ENCODE measurements around the gene NUCKS1. TPM values are rescaled to one million over a fixed set of nuclear protein-coding genes. Genes with fewer than 3 reads are reported as not detected.

The NUCKS1 gene
- total RNA-seq, 2 experiments from 2014 or later: 236 to 237 TPM

DNA sequence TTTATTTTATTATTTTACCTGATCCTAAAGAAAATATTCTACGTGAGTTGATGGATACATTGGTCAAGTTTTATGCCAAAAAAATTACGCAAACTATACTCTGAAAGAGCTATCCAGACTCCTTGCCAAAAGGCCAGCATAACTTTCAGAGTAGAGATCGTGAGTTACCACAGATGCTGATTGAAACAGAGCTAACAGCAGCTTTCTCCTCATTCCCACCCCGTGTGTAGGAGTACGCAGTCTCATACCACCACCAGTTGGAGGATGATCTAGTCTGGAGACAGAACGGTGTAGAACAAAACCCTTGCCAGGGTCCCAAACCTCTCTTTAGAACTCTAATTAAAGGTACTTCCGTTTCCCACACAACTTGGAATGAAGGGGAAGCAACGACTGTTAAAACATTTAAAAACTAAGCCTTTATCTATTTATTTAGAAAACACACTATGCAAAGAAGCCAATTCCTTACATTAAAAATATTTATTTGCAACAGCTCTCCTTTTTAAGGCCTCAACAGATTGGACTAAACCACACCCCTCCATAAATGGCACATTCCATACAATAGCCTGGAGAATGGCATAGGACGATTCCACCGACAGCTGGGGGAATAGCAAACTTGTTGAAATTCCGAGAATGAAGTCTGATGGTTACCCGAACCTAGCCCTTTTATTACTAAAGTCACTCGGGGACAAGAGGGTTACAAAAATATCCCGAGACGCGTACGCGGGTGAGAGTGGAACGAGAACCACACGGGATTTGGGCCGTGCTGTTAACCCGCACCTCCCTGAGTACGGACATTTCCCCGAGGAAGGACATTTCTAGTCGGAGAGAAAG, 1.4 kb downstream of the NUCKS1 start:
- H3K36me3 Mint-ChIP-seq (ENCODE audit: low read depth): peaks cover 39% of the 10 kb centered on the region
- CTCF ChIA-PET: interaction anchor here (0.7 to 2.2 kb wide), 7 partner anchors 16 to 116 kb away, joined by 3 to 12 read pairs (median 3); partner anchors contain the start of genes ELK4 and RAB29
- peak overlapping the region; percentile 98 for H3K4me3 Mint-ChIP-seq
- H3K27ac Mint-ChIP-seq: peak overlapping the region; percentile 88
- no peaks in the 10 kb centered on the region for H3K9me3 Mint-ChIP-seq (ENCODE audit: insufficient read depth)
- POLR2A ChIA-PET: interaction anchor here (0.6 to 2.0 kb wide), 13 partner anchors 10 to 1056 kb away, joined by 3 to 26 read pairs (median 3); partner anchors contain the start of genes ELK4 and RAB29
- H3K27me3 Mint-ChIP-seq (ENCODE audit: low read depth): peaks cover 2% of the 10 kb centered on the region
- peak; percentile 35 for ATAC-seq
- DNase-seq: peak; percentile 33
- H3K4me1 Mint-ChIP-seq (ENCODE audit: low read depth): peaks cover 50% of the 10 kb centered on the region

DNA sequence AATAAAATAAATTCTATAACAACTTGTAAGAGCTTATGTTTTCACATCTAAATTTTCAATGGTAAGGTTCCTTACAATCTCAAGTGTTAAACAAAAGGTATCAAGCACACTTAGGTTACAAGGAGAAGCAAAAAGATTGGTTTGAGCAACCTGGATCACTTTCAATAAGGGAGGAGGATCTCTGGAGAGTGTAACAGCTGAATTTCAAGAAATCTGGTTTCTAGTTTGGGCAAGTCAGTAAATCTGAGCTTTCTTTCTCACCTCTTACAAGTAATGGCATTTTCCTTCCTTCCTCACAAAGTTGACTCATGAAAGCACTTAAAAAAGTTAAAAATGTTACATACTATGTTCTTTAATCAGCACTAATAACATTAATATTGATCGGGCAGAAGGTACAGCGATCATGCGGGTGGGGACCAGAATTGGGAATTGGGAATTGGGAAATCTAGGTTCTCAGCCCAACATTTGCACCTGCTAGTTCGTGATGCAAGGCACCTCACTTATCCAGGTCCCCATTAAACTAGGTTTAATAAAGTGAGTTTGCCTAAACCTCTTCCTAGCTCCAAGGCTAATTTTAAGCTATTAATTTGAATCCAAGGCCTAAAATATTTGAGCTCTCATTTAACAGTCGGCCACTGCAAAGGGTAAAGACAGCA, 3.1 kb downstream of the NUCKS1 start:
- H3K9me3 Mint-ChIP-seq (ENCODE audit: insufficient read depth): no peaks in the 10 kb centered on the region
- no peaks in the 10 kb centered on the region for H3K27me3 Mint-ChIP-seq (ENCODE audit: low read depth)
- peaks cover 46% of the 10 kb centered on the region for H3K36me3 Mint-ChIP-seq (ENCODE audit: low read depth)
- ChIA-PET POLR2A (interaction anchor here (0.6 to 3.0 kb wide), 5 partner anchors 8 to 28 kb away, joined by 3 to 10 read pairs (median 4); partner anchors contain the start of gene RAB29), CTCF (interaction anchor here (1.0 to 6.3 kb wide), 5 partner anchors 11 to 65 kb away, joined by 3 to 31 read pairs (median 3); no protein-coding TSS in a partner anchor)
- ATAC-seq (no peak), DNase-seq (no peak)
- H3K27ac Mint-ChIP-seq: no peak overlapping the region
- H3K4me3 Mint-ChIP-seq: peak overlapping the region; percentile 53
- H3K4me1 Mint-ChIP-seq (ENCODE audit: low read depth): peaks cover 57% of the 10 kb centered on the region

GRCh38 chr1:205744403-205744802, 5.6 kb downstream of the NUCKS1 start:
- H3K9me3 Mint-ChIP-seq (ENCODE audit: insufficient read depth): no peaks in the 10 kb centered on the region
- H3K27ac Mint-ChIP-seq: no peak overlapping the region
- no peak for ATAC-seq
- no peaks in the 10 kb centered on the region for H3K27me3 Mint-ChIP-seq (ENCODE audit: low read depth)
- peaks cover 50% of the 10 kb centered on the region for H3K4me1 Mint-ChIP-seq (ENCODE audit: low read depth)
- ChIA-PET POLR2A (interaction anchor here (1.2 to 3.0 kb wide), 2 partner anchors 13 to 31 kb away, joined by 3 to 10 read pairs; partner anchors contain the start of gene RAB29), CTCF (interaction anchor here (1.5 to 6.3 kb wide), 2 partner anchors 9 to 33 kb away, joined by 6 to 31 read pairs; no protein-coding TSS in a partner anchor)
- no peak overlapping the region for H3K4me3 Mint-ChIP-seq
- no peak for DNase-seq
- H3K36me3 Mint-ChIP-seq (ENCODE audit: low read depth): peaks cover 50% of the 10 kb centered on the region

- ChIA-PET POLR2A (interaction anchor here (1.2 kb wide), 1 partner anchor 13 kb away, joined by 3 read pairs; no protein-coding TSS in a partner anchor), CTCF (interaction anchor here (6.3 kb wide), 1 partner anchor 33 kb away, joined by 31 read pairs; no protein-coding TSS in a partner anchor)
- ATAC-seq (no peak), DNase-seq (no peak)
- no peak overlapping the region for H3K4me3 Mint-ChIP-seq
- H3K4me1 Mint-ChIP-seq (ENCODE audit: low read depth): peaks cover 53% of the 10 kb centered on the region
- peak overlapping the region; percentile 2 for H3K27ac Mint-ChIP-seq
- H3K36me3 Mint-ChIP-seq (ENCODE audit: low read depth): peaks cover 52% of the 10 kb centered on the region
- no peaks in the 10 kb centered on the region for H3K9me3 Mint-ChIP-seq (ENCODE audit: insufficient read depth)
- H3K27me3 Mint-ChIP-seq (ENCODE audit: low read depth): no peaks in the 10 kb centered on the region
Observed at GRCh38 chr1:205743977-205744376, 6.0 kb downstream of the NUCKS1 start.

DNA sequence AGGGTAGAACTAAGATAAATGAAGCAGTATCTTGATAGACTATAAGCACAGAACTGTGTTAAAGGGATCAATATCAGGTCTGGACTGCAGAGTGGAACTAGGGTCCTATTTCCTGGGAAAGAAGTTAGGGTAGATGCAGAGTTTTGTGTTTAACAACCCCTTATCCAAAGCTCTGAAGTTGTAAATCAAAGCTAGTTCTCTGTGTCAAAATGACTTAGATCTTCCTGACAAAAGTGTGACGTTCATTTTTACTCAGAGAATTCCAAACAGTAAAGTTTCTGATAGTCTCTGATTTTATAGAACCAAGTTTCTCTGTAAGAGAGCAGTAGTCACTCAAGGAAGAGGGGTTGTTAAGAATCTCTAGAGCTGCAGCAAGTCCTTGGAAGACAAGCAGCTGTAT, 8.3 kb downstream of the NUCKS1 start:
- Mint-ChIP-seq H3K36me3 (ENCODE audit: low read depth) (peaks cover 42% of the 10 kb centered on the region), H3K4me1 (ENCODE audit: low read depth) (peaks cover 44% of the 10 kb centered on the region), H3K9me3 (ENCODE audit: insufficient read depth) (no peaks in the 10 kb centered on the region), H3K27me3 (ENCODE audit: low read depth) (no peaks in the 10 kb centered on the region), H3K27ac (no peak overlapping the region), H3K4me3 (no peak overlapping the region)
- ATAC-seq (no peak), DNase-seq (no peak)
- CTCF ChIA-PET: interaction anchor here (1.0 to 6.3 kb wide), 4 partner anchors 10 to 44 kb away, joined by 3 to 31 read pairs (median 4); no protein-coding TSS in a partner anchor
- POLR2A ChIA-PET: interaction anchor here (0.6 kb wide), 1 partner anchor 174 kb away, joined by 3 read pairs; no protein-coding TSS in a partner anchor

DNA sequence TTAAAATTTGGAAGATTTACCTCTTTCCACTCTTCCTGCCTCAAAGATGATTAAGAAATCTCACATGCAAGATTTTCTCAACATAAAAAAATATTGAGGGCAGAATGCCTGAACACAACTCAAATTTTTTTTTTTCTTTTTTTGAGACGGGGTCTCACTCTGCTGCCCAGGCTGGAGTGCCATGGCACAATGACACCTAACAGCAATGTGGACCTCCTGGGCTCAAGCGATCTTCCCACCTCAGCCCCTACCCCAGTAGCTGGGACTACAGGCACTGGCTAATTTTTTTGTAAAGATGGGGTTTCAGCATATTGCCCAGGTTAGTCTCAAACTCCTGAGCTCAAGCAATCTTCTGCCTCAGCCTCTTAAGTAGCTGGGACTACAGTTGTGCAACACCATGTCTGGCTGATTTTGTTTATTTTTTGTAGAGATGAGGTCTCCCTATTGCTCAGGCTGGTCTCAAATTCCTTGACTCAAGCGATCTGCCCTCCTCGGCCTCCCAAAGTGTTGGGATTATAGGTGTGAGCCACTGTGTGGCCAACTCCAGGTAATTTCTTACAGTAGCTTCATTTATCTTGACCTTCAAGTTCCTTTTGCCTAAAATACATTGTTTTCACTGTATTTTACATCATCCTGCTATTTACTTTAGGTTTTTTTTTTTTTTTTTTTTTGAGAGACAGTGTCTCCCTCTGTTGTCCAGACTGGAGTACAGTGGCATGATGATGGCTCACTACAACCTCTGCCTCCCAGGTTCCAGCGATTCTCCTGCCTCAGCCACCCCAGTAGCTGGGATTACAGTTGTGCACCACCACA, 10.4 kb downstream of the NUCKS1 start:
- ChIA-PET POLR2A (interaction anchor here (1.6 kb wide), 1 partner anchor 14 kb away, joined by 5 read pairs; no protein-coding TSS in a partner anchor), CTCF (interaction anchor here (0.9 to 5.8 kb wide), 7 partner anchors 9 to 245 kb away, joined by 3 to 35 read pairs (median 3); no protein-coding TSS in a partner anchor)
- Mint-ChIP-seq H3K4me1 (ENCODE audit: low read depth) (peaks cover 34% of the 10 kb centered on the region), H3K36me3 (ENCODE audit: low read depth) (peaks cover 38% of the 10 kb centered on the region), H3K27me3 (ENCODE audit: low read depth) (no peaks in the 10 kb centered on the region), H3K27ac (peak overlapping the region; percentile 28), H3K9me3 (ENCODE audit: insufficient read depth) (no peaks in the 10 kb centered on the region), H3K4me3 (no peak overlapping the region)
- no peak for DNase-seq
- no peak for ATAC-seq

DNA sequence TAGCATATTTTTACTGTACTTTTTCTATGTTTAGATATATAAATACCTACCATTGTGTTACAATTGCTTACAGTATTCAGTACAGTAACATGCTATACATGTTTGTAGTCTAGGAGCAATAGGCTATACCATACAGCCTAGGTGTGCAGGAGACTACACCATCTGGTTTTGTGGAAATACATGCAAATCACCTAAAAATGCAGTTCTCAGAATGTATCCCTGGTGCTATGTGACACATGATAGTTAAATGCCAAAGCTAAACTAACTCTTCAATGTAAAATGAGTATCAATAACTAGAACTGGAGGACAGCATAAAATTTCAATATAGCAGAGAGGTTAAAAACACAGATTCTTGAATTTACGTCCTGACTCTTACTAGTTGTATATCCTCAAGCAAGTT, 14.8 kb downstream of the NUCKS1 start:
- CTCF ChIA-PET: interaction anchor here (0.6 to 5.8 kb wide), 4 partner anchors 10 to 206 kb away, joined by 3 to 35 read pairs (median 5); no protein-coding TSS in a partner anchor
- no peaks in the 10 kb centered on the region for H3K9me3 Mint-ChIP-seq (ENCODE audit: insufficient read depth)
- peaks cover 37% of the 10 kb centered on the region for H3K4me1 Mint-ChIP-seq (ENCODE audit: low read depth)
- no peak overlapping the region for H3K27ac Mint-ChIP-seq
- DNase-seq (no peak), ATAC-seq (no peak)
- H3K27me3 Mint-ChIP-seq (ENCODE audit: low read depth): no peaks in the 10 kb centered on the region
- no peak overlapping the region for H3K4me3 Mint-ChIP-seq
- POLR2A ChIA-PET: interaction anchor here (0.6 kb wide), 1 partner anchor 100 kb away, joined by 3 read pairs; no protein-coding TSS in a partner anchor
- H3K36me3 Mint-ChIP-seq (ENCODE audit: low read depth): peaks cover 37% of the 10 kb centered on the region

GRCh38 chr1:205733438-205734175, 16.4 kb downstream of the NUCKS1 start:
- H3K9me3 Mint-ChIP-seq (ENCODE audit: insufficient read depth): no peaks in the 10 kb centered on the region
- peaks cover 33% of the 10 kb centered on the region for H3K36me3 Mint-ChIP-seq (ENCODE audit: low read depth)
- DNase-seq (no peak), ATAC-seq (no peak)
- ChIA-PET POLR2A (interaction anchor here (1.2 to 1.5 kb wide), 2 partner anchors 15 to 16 kb away, joined by 3 read pairs; no protein-coding TSS in a partner anchor), CTCF (interaction anchor here (0.9 to 3.5 kb wide), 4 partner anchors 23 to 244 kb away, joined by 3 to 28 read pairs (median 4); no protein-coding TSS in a partner anchor)
- H3K27ac Mint-ChIP-seq: no peak overlapping the region
- H3K4me1 Mint-ChIP-seq (ENCODE audit: low read depth): peaks cover 35% of the 10 kb centered on the region
- H3K27me3 Mint-ChIP-seq (ENCODE audit: low read depth): no peaks in the 10 kb centered on the region
- no peak overlapping the region for H3K4me3 Mint-ChIP-seq

DNA sequence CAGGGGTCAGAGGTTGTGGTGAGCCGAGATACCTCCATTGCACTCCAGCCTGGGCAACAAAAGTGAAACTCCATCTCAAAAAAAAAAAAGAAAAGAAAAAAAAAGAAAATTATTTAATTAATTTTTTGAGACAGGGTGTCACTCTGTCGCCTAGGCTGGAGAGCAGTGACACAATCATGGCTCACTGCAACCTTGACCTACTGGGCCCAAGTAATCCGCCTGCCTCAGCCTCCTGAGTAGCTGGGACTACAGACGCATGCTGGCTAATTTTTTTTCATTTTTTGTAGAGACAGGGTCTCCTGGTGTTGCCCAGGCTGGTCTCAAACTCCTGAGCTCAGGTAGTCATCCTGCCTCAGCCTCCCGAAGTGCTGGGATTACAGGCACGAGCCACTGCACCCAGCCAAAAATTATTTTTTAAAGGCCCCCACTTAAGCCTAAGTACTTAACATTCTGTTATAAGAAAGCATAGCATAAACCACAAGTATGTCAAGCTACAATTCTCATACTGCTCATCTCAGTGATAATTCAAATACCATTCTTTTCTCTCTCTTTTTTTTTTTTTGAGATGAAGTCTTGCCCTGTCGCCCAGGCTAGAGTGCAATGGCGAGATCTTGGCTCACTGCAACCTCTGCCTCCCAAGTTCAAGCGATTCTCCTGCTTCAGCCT, 19.9 kb downstream of the NUCKS1 start:
- peaks cover 44% of the 10 kb centered on the region for H3K36me3 Mint-ChIP-seq (ENCODE audit: low read depth)
- no peak for ATAC-seq
- no peak overlapping the region for H3K27ac Mint-ChIP-seq
- no peaks in the 10 kb centered on the region for H3K9me3 Mint-ChIP-seq (ENCODE audit: insufficient read depth)
- no peak for DNase-seq
- H3K4me1 Mint-ChIP-seq (ENCODE audit: low read depth): peaks cover 25% of the 10 kb centered on the region
- CTCF ChIA-PET: interaction anchor here (1.3 to 8.6 kb wide), 7 partner anchors 10 to 247 kb away, joined by 3 to 67 read pairs (median 5); no protein-coding TSS in a partner anchor
- H3K4me3 Mint-ChIP-seq: no peak overlapping the region
- no peaks in the 10 kb centered on the region for H3K27me3 Mint-ChIP-seq (ENCODE audit: low read depth)
- POLR2A ChIA-PET: interaction anchor here (1.5 kb wide), 1 partner anchor 14 kb away, joined by 3 read pairs; no protein-coding TSS in a partner anchor
